Activated naive CD8-positive, alpha-beta T cell treated with anti-CD3 and anti-CD28 coated beads, Interleukin-2, amount 50 U/mL, for 24 hours (primary cell): ENCODE data around the gene ERC1.

Source experiments
- ATAC-seq: fragments of 150-1000 bp; cut with Tn5 transposase; one replicate; pipeline ENCODE4 v1.10.0; 2021
- DNase-seq: peaks from one replicate; pipeline ENCODE4 v3.0.0; 2021
- H3K27ac Mint-ChIP-seq: one replicate; pipeline ENCODE4 v1.8.0; 2021; ENCODE audit warnings: mild to moderate bottlenecking, mixed read lengths
- H3K27me3 Mint-ChIP-seq: one replicate; pipeline ENCODE4 v1.8.0; 2021; ENCODE audit warnings: mixed read lengths
- H3K36me3 Mint-ChIP-seq: one replicate; pipeline ENCODE4 v1.8.0; 2021; ENCODE audit warnings: low read depth, mixed read lengths
- H3K4me1 Mint-ChIP-seq: one replicate; pipeline ENCODE4 v1.8.0; 2021; ENCODE audit warnings: mixed read lengths
- H3K4me3 Mint-ChIP-seq: one replicate; pipeline ENCODE4 v1.8.0; 2021; ENCODE audit warnings: mild to moderate bottlenecking, moderate library complexity, mixed read lengths
- H3K9me3 Mint-ChIP-seq: one replicate; pipeline ENCODE4 v1.8.0; 2021; ENCODE audit warnings: mixed read lengths

The ERC1 gene

DNA sequence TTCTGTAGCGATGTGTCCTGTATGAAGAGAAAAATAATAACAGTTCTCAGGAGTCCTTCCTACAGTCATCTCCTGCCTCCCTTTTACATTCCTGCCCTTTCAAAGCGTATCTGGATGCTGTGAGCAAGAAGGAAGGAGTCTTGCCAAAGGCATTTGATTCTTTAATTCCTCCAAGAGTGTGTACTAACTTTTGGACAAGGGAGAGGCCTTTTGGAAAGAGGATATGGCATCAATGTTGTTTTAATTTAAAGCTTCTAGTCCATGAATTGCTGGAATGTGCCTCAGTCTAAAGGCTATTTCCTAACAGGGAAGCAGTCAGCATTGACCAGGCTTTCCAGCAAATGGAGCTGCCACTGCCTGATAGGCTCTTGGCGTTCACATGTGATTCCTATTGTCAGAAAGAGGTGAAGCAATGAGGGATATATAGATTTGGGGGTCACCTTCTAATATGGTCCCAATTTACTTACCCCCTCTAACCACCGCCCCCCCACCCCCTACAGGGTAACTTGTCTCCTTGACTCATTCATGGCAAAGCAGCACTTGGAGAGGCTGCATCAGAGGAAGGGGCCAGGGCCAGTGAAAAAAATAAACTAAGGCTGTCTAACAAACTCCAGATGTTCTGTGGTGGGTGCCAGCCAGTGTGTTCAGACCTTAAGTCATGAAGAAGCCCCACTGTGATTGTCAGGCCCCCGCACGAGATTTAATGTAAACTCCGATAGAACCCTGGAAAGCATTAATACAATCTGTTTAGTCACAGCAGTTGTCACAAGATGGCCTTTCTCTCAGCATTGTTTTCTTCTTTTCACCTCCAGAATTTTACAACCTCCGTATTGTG is 383.1 kb downstream of the ERC1 start:
- Mint-ChIP-seq H3K4me1 (no peaks in the 10 kb centered on the region), H3K27me3 (no peaks in the 10 kb centered on the region), H3K36me3 (peaks cover 14% of the 10 kb centered on the region), H3K27ac (no peak overlapping the region), H3K4me3 (no peak overlapping the region), H3K9me3 (no peaks in the 10 kb centered on the region)
- ATAC-seq (no peak), DNase-seq (no peak)

DNA sequence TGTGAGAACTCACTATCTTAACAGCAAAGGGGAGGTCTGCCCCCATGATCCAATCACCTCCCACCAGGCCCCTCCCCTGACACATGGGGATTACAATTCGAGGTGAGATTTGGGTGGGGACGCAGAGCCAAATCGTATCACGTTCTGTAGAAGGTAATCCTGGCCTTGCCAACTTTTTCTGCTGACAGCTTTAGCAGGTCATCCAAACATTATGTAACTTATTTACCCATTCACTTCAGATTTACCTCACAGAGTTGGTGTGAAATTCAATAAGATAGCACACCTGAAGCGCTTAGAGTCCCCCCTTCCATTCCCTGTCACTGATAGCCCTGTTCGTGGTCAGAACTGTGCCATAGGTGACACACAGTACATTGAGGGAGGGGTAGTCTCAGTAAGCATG is 384.3 kb downstream of the ERC1 start:
- DNase-seq (no peak), ATAC-seq (no peak)
- peaks cover 16% of the 10 kb centered on the region for H3K36me3 Mint-ChIP-seq
- no peaks in the 10 kb centered on the region for H3K4me1 Mint-ChIP-seq
- H3K27ac Mint-ChIP-seq = no peak overlapping the region
- H3K27me3 Mint-ChIP-seq = no peaks in the 10 kb centered on the region
- no peaks in the 10 kb centered on the region for H3K9me3 Mint-ChIP-seq
- H3K4me3 Mint-ChIP-seq = no peak overlapping the region

DNA sequence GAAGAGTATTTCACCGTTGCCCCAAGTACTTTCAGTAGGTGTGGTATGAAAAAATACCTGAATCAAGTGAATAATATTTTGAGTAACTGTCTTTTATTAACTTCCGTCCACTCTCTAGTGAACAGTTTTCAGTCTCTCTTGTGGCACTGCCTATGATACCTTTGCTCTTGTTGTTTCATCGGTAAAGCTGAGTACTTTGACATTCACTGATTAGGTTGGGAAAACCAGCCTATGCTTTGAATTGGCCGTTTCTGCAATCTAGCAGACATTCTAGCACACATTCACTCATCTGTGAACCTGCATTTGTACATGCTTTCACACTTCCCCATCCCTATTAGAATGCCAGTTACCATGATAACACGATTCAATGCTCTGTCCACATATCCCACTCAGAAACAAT is 386.1 kb downstream of the ERC1 start:
- H3K27ac Mint-ChIP-seq = no peak overlapping the region
- no peaks in the 10 kb centered on the region for H3K9me3 Mint-ChIP-seq
- H3K27me3 Mint-ChIP-seq = no peaks in the 10 kb centered on the region
- ATAC-seq (no peak), DNase-seq (no peak)
- no peaks in the 10 kb centered on the region for H3K4me1 Mint-ChIP-seq
- H3K4me3 Mint-ChIP-seq = no peak overlapping the region
- peaks cover 16% of the 10 kb centered on the region for H3K36me3 Mint-ChIP-seq

DNA sequence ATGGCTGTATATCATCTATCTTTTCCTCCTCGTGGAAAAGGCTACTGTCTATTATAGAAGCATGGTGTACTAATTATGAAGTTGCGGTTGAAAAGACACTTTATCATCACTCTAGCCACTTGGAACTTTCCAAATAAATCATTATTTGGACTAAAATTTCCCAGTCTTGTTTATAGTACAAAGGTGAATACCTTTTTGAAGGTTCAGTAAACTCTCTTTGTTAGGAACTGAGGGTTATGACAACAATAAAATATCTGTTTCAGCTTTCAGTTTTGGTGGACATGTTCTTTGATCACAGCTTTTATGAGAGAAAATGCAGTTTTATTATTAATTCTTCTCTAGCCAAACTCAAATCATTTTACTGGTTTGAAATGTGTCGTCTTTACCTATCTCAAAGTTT is 386.7 kb downstream of the ERC1 start:
- DNase-seq (no peak), ATAC-seq (no peak)
- H3K9me3 Mint-ChIP-seq = no peaks in the 10 kb centered on the region
- no peaks in the 10 kb centered on the region for H3K27me3 Mint-ChIP-seq
- no peak overlapping the region for H3K27ac Mint-ChIP-seq
- no peaks in the 10 kb centered on the region for H3K4me1 Mint-ChIP-seq
- H3K36me3 Mint-ChIP-seq = peaks cover 16% of the 10 kb centered on the region
- no peak overlapping the region for H3K4me3 Mint-ChIP-seq

DNA sequence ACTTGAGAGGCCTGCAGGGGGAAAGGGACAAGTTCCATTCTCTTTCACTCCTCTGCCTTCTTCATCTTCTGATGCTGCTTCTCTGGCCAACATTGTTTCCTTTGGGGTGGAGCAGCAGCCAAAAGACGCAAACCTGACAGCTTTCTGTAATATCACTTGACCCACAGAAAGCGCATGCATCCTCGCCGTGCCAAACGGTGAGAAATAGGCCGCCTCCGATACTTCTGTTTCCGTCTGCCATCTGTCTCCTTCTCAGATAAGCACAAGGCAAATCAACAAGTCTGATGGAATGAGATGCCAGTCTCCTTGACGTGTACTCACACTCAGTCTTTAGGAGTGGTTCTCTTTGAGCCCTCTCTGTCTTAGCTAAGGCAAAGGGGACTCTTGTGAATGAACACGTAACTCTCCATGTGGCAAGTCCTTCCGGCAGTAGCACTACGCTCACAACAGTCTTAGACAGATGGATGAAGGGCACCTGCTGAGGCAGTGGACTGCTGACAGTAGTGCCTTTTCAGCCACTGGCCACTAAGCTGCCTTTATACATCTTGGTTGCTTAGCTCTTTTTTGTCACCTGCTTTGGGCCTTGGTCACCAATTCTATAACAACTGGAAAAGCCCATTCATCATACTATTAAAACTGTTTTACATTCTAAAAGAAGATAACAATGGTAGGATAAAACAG is 389.3 kb downstream of the ERC1 start:
- no peaks in the 10 kb centered on the region for H3K4me1 Mint-ChIP-seq
- no peaks in the 10 kb centered on the region for H3K9me3 Mint-ChIP-seq
- H3K36me3 Mint-ChIP-seq = peaks cover 8% of the 10 kb centered on the region
- no peak overlapping the region for H3K4me3 Mint-ChIP-seq
- DNase-seq = no peak
- no peak overlapping the region for H3K27ac Mint-ChIP-seq
- no peaks in the 10 kb centered on the region for H3K27me3 Mint-ChIP-seq
- ATAC-seq = no peak

DNA sequence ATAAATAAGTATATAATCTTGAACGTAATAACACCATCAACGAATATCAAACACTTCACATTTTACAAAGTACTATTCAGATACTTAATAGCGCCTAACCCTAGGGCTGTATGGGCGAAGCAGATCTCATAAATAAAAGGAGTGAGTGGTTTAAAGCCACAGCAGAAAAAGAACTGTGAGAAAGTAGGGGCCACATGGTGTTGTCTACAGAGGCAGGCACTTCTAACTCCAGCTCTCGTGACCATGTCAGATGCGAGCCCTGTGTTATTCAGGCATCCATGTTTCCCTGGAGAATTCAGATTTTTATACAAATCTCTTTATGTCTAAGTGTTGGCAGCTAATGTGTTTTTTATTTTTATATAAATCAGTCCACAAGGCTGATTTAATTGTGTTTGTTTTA is 391.1 kb downstream of the ERC1 start:
- DNase-seq (no peak), ATAC-seq (no peak)
- no peaks in the 10 kb centered on the region for H3K9me3 Mint-ChIP-seq
- H3K4me1 Mint-ChIP-seq = no peaks in the 10 kb centered on the region
- H3K27me3 Mint-ChIP-seq = no peaks in the 10 kb centered on the region
- no peak overlapping the region for H3K27ac Mint-ChIP-seq
- H3K4me3 Mint-ChIP-seq = no peak overlapping the region
- H3K36me3 Mint-ChIP-seq = peaks cover 2% of the 10 kb centered on the region

DNA sequence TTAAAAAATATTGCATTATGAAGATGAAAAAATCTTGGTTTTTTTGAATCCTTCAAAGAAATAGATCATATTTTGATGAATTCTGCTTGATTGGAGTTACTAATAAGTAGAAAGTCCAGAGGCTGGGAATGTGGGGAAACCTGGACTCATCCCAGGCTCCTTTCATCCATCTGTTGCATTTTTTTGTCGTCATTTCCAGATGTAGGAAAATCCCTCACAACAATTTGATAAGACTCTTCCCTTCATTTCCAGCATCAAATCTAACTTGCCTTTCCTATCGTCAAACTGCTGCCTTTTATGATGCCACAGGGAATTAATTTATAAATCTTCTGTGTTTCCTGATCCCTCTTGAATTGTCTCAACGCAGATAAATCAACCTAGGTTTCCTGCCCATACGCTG is 391.8 kb downstream of the ERC1 start:
- no peak for DNase-seq
- no peaks in the 10 kb centered on the region for H3K4me1 Mint-ChIP-seq
- H3K9me3 Mint-ChIP-seq = no peaks in the 10 kb centered on the region
- H3K27me3 Mint-ChIP-seq = no peaks in the 10 kb centered on the region
- no peak overlapping the region for H3K27ac Mint-ChIP-seq
- no peak overlapping the region for H3K4me3 Mint-ChIP-seq
- peaks cover 4% of the 10 kb centered on the region for H3K36me3 Mint-ChIP-seq
- ATAC-seq = no peak

DNA sequence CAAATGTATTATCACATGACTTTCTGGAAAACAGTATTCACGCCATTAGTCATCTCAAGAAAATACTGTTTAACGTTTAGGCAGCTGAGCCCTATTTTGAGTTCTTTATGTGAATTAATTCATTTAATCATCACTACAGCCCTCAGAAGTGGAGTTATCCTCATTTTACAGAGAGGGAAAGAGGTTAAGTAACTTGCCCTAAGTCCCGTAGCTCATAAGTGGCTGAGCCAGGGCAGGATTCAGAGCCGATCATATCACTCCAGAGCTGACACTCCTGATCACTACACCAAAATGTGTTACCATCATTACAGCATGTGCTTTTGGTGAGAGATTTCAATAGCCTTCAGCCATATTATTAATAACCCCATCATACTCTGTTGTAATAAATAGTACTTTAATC is 392.7 kb downstream of the ERC1 start:
- Mint-ChIP-seq H3K4me3 (no peak overlapping the region), H3K36me3 (peaks cover 4% of the 10 kb centered on the region), H3K27me3 (no peaks in the 10 kb centered on the region), H3K4me1 (no peaks in the 10 kb centered on the region), H3K27ac (no peak overlapping the region), H3K9me3 (no peaks in the 10 kb centered on the region)
- ATAC-seq (no peak), DNase-seq (no peak)

DNA sequence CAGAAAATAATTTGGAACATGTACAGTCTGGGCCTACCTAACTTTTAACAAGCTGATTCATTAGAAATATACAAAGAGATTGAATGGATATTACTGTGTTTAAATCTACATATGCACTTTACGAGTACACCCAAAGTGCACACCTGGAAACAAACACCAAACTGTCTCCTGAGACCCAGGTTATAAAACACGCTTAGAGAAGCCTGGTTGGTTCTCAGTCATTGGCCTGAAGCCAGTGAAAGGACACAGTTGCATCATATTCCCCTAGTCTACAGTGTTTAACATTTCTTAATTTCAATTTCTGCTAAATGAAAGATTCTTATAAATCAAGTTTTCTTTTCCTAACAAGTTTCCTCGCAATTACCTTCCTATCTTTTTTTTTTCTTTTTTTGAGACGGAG is 393.9 kb downstream of the ERC1 start:
- no peaks in the 10 kb centered on the region for H3K9me3 Mint-ChIP-seq
- peaks cover 4% of the 10 kb centered on the region for H3K36me3 Mint-ChIP-seq
- no peaks in the 10 kb centered on the region for H3K27me3 Mint-ChIP-seq
- no peak overlapping the region for H3K4me3 Mint-ChIP-seq
- H3K27ac Mint-ChIP-seq = no peak overlapping the region
- H3K4me1 Mint-ChIP-seq = no peaks in the 10 kb centered on the region
- DNase-seq (no peak), ATAC-seq (no peak)

DNA sequence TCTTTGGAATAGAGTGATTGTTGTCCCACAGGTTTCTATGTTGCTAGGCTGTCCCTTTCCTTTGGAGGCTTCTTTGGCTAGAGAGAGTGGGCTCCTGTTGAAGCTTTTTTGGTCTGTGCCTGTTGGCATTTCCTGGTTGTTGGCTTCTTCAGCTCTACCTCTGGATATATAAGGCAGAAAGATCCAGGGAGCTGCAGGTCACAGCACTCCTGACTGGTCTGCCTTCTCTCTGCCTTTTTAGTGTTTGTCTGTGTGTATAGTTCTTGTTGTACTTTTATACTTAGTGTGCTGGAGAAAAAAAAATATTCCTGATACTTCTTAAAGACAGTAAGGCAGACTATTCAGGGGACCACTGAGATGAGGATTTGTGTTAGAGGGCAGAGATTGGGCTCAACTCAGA is 400.7 kb downstream of the ERC1 start:
- H3K9me3 Mint-ChIP-seq = peaks cover 6% of the 10 kb centered on the region
- ATAC-seq (no peak), DNase-seq (no peak)
- H3K27ac Mint-ChIP-seq = no peak overlapping the region
- H3K36me3 Mint-ChIP-seq = peaks cover 8% of the 10 kb centered on the region
- no peaks in the 10 kb centered on the region for H3K4me1 Mint-ChIP-seq
- no peaks in the 10 kb centered on the region for H3K27me3 Mint-ChIP-seq
- H3K4me3 Mint-ChIP-seq = no peak overlapping the region

DNA sequence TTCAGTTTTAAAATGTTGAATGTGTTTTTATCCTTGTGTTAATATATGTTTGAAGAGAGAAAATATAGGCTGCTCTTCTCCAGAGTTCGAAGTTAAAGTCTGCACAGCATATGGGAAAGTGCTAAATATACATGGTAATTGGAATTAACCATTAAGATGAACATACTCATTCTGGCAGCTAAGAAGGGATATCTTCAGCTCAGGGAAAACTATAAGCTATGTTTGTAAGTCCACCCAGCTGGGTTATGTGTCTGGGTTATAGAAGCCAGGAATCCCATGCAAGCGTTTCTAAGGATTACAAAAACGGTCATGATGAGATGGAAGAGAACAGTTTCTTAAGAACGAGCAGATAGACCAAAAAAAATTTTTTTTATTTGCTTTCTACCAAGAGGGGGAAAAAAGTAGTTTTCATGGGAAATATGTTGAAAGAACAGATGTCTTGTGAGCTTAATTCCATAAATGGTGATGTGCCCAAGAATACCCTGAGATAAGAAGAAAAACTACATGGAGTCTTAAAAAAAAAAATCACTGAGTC is 404.5 kb downstream of the ERC1 start:
- Mint-ChIP-seq H3K36me3 (peaks cover 4% of the 10 kb centered on the region), H3K27ac (no peak overlapping the region), H3K4me3 (no peak overlapping the region), H3K9me3 (peaks cover 6% of the 10 kb centered on the region), H3K4me1 (no peaks in the 10 kb centered on the region), H3K27me3 (no peaks in the 10 kb centered on the region)
- DNase-seq (no peak), ATAC-seq (no peak)

DNA sequence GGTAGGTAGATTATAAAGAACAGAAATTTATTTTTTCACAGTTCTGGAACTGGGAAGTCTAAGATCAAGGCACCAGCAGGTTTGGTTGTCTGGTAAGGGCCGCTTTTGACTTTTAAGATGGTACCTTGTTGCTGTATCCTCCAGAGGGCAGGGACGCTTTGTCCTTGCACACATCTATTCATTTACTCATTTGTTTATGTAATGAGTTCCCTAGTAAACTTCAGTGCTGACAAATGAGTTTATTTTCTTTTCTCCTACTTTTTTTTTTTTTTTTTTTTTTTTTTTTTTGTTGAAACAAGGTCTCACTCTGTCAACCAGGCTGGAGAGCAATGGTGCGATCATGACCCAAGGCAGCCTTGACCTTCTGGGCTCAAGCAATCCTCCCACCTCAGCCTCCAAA is 407.6 kb downstream of the ERC1 start:
- no peaks in the 10 kb centered on the region for H3K27me3 Mint-ChIP-seq
- no peaks in the 10 kb centered on the region for H3K36me3 Mint-ChIP-seq
- no peaks in the 10 kb centered on the region for H3K9me3 Mint-ChIP-seq
- H3K4me3 Mint-ChIP-seq = no peak overlapping the region
- H3K27ac Mint-ChIP-seq = no peak overlapping the region
- ATAC-seq (no peak), DNase-seq (no peak)
- no peaks in the 10 kb centered on the region for H3K4me1 Mint-ChIP-seq

DNA sequence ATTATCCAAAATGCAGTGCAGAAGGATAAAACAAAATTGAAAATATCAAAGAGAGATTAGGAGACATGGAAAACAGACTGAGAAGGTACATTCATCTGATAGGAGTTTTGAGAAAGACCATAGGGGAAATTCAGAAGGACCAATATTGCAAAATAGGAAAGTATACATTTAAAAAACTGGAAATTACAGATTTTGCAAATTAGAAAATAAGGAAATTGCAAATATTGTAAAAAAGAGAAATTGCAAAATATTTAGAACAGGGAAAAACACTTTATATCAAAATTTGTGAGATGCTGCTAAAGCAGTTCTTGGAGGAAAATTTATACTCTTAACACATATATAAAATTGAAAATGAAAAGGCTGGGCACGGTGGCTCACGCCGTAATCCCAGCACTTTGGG is 410.9 kb downstream of the ERC1 start:
- Mint-ChIP-seq H3K4me1 (no peaks in the 10 kb centered on the region), H3K4me3 (no peak overlapping the region), H3K27me3 (no peaks in the 10 kb centered on the region), H3K9me3 (no peaks in the 10 kb centered on the region), H3K36me3 (no peaks in the 10 kb centered on the region), H3K27ac (no peak overlapping the region)
- ATAC-seq (no peak), DNase-seq (no peak)

DNA sequence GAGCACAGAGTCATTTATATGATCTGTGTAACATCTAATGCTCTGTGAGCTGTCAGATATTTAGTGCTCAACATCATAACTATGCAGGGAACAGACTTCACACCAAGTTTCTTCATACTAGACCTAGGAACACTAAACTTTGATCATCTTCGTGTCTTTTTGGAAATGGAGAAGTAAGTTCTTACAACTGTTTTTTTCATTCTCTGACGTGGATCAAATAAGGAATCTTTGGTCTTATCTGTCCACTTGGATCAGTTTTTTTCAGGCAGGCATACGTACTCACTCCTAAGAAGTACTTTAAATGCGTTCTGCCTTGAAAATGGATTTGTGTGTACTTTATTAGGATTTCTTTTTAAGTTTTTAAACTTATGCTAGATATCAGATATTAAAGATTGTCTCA is 412.4 kb downstream of the ERC1 start:
- DNase-seq (no peak), ATAC-seq (no peak)
- Mint-ChIP-seq H3K4me3 (no peak overlapping the region), H3K9me3 (no peaks in the 10 kb centered on the region), H3K27me3 (no peaks in the 10 kb centered on the region), H3K27ac (no peak overlapping the region), H3K4me1 (no peaks in the 10 kb centered on the region), H3K36me3 (no peaks in the 10 kb centered on the region)

DNA sequence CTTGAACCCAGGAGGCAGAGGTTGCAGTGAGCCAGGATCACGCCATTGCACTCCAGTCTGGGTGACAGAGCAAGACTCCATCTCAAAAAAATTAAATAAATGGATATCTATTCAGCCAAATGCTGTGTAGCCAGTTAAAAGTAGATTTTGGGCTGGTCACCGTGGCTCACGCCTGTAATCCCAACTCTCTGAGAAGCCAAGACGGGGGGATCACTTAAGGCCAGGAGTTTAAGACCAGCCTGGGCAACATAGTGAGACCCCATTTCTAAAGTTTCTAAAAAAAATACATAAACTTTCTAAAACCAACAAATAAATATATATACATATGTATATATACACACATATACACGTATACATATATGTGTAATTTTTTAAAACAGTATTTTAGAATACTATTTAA is 414.6 kb downstream of the ERC1 start:
- Mint-ChIP-seq H3K4me3 (no peak overlapping the region), H3K36me3 (peaks cover 6% of the 10 kb centered on the region), H3K27ac (no peak overlapping the region), H3K4me1 (no peaks in the 10 kb centered on the region), H3K27me3 (no peaks in the 10 kb centered on the region), H3K9me3 (no peaks in the 10 kb centered on the region)
- DNase-seq (no peak), ATAC-seq (no peak)
